ENCODE results near the gene CRYBB3.

- no peak for TF ChIP-seq POLR2A (IDR thresholded peaks at IDR 0.05; ENCODE audit: low read depth, low read length)
- TF ChIP-seq POLR2AphosphoS5 (IDR thresholded peaks at IDR 0.05; ENCODE audit: low read depth, low read length), result no peak
- no peak for TF ChIP-seq TAF1 (IDR thresholded peaks at IDR 0.05; ENCODE audit: low read depth, low read length)
- no peak for TF ChIP-seq SPI1 (IDR thresholded peaks at IDR 0.05; ENCODE audit: low read depth, low read length)
- TF ChIP-seq PAX5 (IDR thresholded peaks at IDR 0.05; ENCODE audit: insufficient read depth, low read length, severe bottlenecking), result no peak
- no peak for TF ChIP-seq POU2F2 (IDR thresholded peaks at IDR 0.05; ENCODE audit: low read depth, low read length)
Measured at GRCh38 chr22:25174888-25175411, 24.7 kb upstream of the CRYBB3 start.
